ENCODE results near the gene SLC7A14. TPM values are rescaled to one million over a fixed set of nuclear protein-coding genes. Genes with fewer than 3 reads are reported as not detected.

SLC7A14 gene
- total RNA-seq, 1 experiment from 2014 or later, result not detected

- in situ Hi-C loops (cut with HindIII; ENCODE audit: low pct_unique_long_range_greater_than_20kb, low sequenced_read_pairs), result loop anchor here (10.0 kb wide), 1 partner anchor 387 kb away; no protein-coding TSS in a partner anchor
Observed at GRCh38 chr3:170428095-170428494, 157.8 kb downstream of the SLC7A14 start.

GRCh38 chr3:170426240-170426797 lies 159.6 kb downstream of the SLC7A14 start:
- DNase-seq (ENCODE audit: low read depth, low spot score), result no peak
- in situ Hi-C loops (cut with HindIII; ENCODE audit: low pct_unique_long_range_greater_than_20kb, low sequenced_read_pairs), result loop anchor here (10.0 kb wide), 1 partner anchor 388 kb away; no protein-coding TSS in a partner anchor

More at GRCh38 chr3:170428095-170428494, 157.8 kb downstream of the SLC7A14 start:
- no peak for DNase-seq (ENCODE audit: low read depth, low spot score)

GRCh38 chr3:170425491-170426239 lies 160.2 kb downstream of the SLC7A14 start:
- DNase-seq (ENCODE audit: low read depth, low spot score), result peak; percentile 81
- in situ Hi-C loops (cut with HindIII; ENCODE audit: low pct_unique_long_range_greater_than_20kb, low sequenced_read_pairs), result loop anchor here (10.0 kb wide), 1 partner anchor 389 kb away; no protein-coding TSS in a partner anchor

DNA sequence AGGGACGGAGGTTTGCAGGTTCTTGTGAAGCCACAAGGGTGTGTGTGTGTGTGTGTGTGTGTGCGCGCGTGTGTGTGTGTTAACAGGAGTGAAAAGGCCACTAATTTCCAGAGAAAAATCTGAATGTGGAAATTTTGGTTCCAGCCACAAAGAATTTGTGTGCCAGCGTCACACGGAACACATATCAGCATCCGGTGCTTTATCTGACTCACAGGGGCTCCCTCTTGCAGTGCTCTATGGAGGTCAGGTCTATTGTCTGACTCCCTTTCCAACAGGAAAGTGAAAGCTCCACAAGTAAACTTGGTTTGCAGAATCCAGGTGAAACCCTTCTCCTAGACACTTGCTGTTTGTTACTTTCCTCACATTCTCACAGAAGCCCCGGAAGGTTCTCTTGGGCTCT lies 161.0 kb downstream of the SLC7A14 start:
- in situ Hi-C loops (cut with HindIII; ENCODE audit: low pct_unique_long_range_greater_than_20kb, low sequenced_read_pairs), result loop anchor here (10.0 kb wide), 1 partner anchor 390 kb away; no protein-coding TSS in a partner anchor
- DNase-seq (ENCODE audit: low read depth, low spot score), result no peak

- in situ Hi-C loops (cut with HindIII; ENCODE audit: low pct_unique_long_range_greater_than_20kb, low sequenced_read_pairs), result loop anchor here (10.0 kb wide), 1 partner anchor 392 kb away; no protein-coding TSS in a partner anchor
Observed at GRCh38 chr3:170423001-170423615, 162.8 kb downstream of the SLC7A14 start.

DNA sequence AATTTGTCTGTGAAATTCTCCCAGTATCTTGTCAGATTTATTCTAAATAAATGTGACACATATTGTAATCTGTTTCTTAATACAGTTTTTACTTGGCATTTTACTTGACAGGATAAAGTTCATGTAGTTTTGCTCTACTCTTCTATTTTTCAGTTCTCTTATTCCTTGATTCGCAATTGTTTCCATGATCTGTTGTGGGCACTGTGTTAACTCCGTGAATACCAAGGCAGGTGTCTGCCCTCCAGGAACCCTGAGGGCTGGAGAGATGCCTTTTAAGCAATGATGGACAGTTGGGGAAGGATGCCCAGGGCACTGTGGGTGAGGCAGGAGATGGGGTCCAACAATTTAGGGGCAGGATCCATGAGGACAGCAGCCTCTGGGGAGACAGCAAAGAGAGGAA lies 164.1 kb downstream of the SLC7A14 start:
- in situ Hi-C loops (cut with HindIII; ENCODE audit: low pct_unique_long_range_greater_than_20kb, low sequenced_read_pairs), result loop anchor here (10.0 kb wide), 1 partner anchor 393 kb away; no protein-coding TSS in a partner anchor

More at GRCh38 chr3:170423001-170423615, 162.8 kb downstream of the SLC7A14 start:
- DNase-seq (ENCODE audit: low read depth, low spot score), result no peak

DNA sequence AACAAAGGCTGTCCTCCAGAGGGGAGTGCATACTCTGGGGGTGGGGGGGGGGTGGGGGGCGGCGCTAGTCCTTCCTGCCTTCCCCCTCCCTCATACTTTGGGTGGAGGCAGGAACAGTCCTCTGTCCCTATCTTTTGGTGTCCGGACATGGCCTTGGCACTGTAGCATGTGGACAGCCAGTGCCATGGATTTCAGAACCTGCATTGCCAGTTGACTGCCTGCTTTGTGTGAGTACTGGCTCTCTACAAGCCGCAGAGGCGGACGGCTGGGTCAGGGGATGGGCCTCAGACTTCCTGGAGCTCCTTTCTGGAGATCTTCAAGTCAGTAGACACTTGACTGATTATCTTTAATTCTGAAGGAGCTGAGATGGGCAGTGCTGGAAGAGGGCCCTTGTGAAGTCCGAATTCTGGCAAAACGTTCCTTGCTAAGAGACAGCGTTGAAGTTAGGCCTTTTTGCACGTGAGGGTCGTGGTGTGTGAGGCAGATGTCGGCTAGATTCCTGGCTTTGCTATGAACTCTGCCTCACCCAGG lies 164.7 kb downstream of the SLC7A14 start:
- DNase-seq (ENCODE audit: low read depth, low spot score), result no peak
- in situ Hi-C loops (cut with HindIII; ENCODE audit: low pct_unique_long_range_greater_than_20kb, low sequenced_read_pairs), result loop anchor here (10.0 kb wide), 1 partner anchor 394 kb away; no protein-coding TSS in a partner anchor

More for the DNA sequence above, 164.1 kb downstream of the SLC7A14 start:
- DNase-seq (ENCODE audit: low read depth, low spot score), result no peak

DNA sequence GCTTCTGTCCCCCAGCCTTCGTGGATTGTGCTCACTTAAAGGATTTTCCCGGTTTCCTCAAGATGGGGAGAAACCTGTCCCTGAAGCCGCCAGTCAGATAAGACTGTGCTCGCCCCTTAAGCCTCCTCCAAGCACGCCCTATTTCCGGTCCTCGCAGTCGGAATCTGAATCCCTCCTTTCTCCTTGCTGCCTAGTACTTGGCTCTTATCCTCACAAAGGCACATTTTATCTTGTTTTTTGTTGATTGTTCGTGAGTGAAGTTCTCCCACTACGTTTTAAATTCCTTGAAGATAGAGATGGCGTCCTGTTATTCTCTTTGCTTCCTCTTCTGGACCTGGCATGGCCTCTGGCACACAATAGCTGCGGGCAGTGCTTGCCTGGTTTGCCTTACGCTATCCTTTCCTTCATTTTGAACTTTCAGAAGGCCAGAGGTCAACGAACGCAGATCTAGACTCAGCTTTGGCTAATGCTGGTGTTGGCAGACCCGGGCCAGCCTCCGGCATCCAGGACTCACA lies 165.5 kb downstream of the SLC7A14 start:
- in situ Hi-C loops (cut with HindIII; ENCODE audit: low pct_unique_long_range_greater_than_20kb, low sequenced_read_pairs), result loop anchor here (10.0 kb wide), 1 partner anchor 394 kb away; no protein-coding TSS in a partner anchor
- no peak for DNase-seq (ENCODE audit: low read depth, low spot score)

DNA sequence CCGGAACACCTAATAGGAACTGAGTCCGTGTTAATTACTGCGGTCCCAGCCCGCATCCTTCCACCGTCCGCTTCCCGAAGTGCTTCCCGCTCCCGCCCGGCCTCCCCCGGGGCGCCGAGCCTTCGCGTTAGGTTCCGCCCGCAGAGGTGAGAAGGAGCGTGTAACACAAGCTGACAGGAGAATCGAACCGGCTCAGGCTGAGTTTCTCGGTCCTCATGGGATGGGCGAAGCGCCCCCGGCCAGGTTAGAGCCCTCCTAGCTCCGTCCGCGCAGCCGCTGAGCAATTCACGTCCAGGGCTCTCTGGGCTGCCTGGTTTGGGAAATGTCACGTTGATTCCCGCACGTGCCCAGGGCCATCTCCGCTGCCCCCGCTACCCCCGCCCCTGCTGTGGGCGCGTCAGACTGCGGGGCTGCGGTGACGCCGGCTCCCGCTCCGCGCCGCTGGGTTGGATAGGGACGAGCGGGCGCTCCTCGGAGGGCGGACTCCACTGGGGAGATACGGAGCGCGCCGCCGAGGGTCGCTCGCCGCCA lies 166.3 kb downstream of the SLC7A14 start:
- in situ Hi-C loops (cut with HindIII; ENCODE audit: low pct_unique_long_range_greater_than_20kb, low sequenced_read_pairs), result loop anchor here (10.0 kb wide), 1 partner anchor 395 kb away; no protein-coding TSS in a partner anchor
- DNase-seq (ENCODE audit: low read depth, low spot score), result no peak

DNA sequence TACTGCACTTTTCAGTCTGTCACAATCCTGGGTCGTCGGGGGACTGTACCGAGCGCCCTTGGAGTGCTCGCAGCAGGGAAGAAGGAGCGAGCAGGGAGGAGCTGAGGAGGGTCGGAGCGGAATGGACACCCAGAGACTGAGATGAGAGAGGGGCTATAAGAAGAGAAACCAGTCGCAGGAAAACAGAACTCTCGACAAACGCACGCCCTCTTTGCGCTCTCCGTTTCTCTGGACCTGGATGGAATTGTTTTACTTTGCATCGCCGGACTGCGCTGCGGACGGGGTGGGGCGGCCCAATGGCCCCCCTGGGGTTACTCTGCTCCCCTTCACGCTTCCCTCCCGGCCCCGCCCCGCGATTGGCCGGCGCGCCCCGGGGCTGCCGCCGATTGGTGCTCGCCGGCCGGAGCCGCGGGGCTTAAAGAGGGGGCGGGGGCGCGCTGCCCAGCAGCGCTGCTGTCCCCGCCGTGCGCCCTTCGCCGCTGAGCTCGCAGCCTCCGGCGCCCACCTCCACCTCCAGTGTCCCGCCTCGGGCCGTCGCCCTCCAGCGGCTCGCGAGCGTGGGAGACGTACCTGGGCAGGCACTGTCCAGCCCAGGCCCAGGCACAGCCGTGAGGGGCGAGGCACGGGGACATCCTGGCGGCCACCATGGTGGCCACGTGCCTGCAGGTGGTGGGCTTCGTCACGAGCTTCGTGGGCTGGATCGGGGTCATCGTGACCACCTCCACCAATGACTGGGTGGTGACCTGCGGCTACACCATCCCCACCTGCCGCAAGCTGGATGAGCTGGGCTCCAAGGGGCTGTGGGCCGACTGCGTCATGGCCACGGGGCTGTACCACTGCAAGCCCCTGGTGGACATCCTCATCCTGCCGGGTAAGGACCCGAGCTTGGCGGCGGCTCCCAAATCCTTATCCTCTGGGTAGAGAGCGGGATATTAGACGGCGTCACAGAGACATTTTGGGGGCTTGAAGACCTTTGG lies 167.2 kb downstream of the SLC7A14 start, which contains the start of gene CLDN11:
TSS of gene CLDN11 (plus strand) at position 447 of the 977 bp plus-strand sequence. CDS start at position 646, 199 bp downstream.
- in situ Hi-C loops (cut with HindIII; ENCODE audit: low pct_unique_long_range_greater_than_20kb, low sequenced_read_pairs), result no loop called here

DNA sequence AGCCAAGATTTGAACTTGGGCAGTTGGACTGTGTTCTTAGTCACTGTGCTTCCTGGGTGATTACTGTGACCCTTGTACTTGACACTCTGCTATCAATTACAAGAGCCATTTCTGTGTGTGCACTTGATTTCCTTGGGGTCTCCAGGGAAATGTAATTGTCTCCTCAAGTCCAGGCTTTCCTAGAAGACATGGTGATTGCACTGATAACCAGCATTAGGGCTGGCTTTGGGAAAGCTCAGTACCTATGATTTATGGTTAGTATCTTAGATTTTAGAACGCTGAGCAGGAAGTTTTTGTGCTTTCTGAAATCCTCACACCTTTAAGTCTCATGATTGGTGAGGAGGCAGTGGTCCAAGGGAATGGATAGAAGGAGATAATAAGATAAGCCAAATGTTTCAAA lies 168.8 kb downstream of the SLC7A14 start:
- no peak for DNase-seq (ENCODE audit: low read depth, low spot score)
- in situ Hi-C loops (cut with HindIII; ENCODE audit: low pct_unique_long_range_greater_than_20kb, low sequenced_read_pairs), result no loop called here

More for the DNA sequence above, 167.2 kb downstream of the SLC7A14 start, which contains the start of gene CLDN11:
- DNase-seq (ENCODE audit: low read depth, low spot score), result no peak

DNA sequence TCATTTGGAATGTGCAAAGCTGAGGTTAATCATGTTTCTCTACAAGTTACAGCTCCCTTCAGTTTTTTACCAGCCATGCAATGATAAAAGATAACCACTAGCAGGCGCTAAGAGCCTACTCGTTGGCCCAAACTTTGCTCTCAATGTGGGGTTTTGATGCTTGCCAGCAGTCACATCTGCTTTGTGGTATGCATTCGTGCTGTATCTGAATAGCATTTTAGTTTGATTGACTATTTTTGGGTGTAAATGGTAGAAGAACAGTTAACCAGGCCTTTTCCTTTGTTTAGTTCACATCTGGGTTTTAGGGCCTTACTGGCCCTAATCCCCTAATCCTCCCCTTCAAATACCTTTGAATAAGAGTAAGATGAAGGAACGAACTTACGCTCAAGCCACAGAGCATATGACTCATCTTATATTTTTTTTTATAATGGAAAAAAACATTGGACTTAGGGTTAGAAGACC lies 171.6 kb downstream of the SLC7A14 start:
- peak; percentile 78 for DNase-seq (ENCODE audit: low read depth, low spot score)
- in situ Hi-C loops (cut with HindIII; ENCODE audit: low pct_unique_long_range_greater_than_20kb, low sequenced_read_pairs), result no loop called here

- DNase-seq (ENCODE audit: low read depth, low spot score), result no peak
- in situ Hi-C loops (cut with HindIII; ENCODE audit: low pct_unique_long_range_greater_than_20kb, low sequenced_read_pairs), result no loop called here
Observed at GRCh38 chr3:170413291-170413690, 172.6 kb downstream of the SLC7A14 start.

DNA sequence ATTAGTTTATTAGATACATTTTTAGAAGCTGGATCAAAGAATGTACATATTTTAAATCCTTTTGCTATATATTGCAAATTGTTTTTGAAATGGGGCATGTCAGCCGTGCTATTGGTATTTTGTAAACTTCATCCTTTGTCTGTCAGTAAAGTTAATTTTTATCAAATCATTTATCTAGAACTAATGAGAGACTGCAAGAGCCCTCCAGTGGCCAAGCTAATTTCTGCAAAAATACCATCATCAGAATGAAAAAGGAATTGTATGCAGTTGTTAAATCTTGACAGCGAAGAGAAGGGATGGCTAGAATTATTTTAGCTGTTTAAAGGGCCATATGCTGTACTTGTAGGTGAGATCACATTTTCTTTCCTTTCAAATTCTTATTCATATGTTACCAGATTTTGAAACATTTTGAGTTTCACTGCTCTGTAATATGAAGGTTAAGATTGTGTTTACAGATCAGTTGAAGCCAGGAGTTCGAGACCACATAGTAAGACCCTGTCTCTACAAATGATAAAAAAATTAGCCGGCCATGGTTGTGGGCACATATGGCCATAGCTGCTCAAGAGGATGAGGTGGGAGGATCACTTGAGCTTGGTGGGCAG lies 175.3 kb downstream of the SLC7A14 start:
- in situ Hi-C loops (cut with HindIII; ENCODE audit: low pct_unique_long_range_greater_than_20kb, low sequenced_read_pairs), result no loop called here
- DNase-seq (ENCODE audit: low read depth, low spot score), result peak; percentile 66
